ENCODE results near the gene ZSCAN25.

ZSCAN25 gene

GRCh38 chr7:99665312-99666012, 48.7 kb downstream of the ZSCAN25 start:
- no peak for TF ChIP-seq Cebpa-rat (IDR thresholded peaks at IDR 0.05)
- Histone ChIP-seq H3K9ac (no peak overlapping the region), H3K27ac (no peak overlapping the region), H3K4me3 (no peak overlapping the region), H4K20me1 (no peaks in the 10 kb centered on the region), H3K9me3 (no peaks in the 10 kb centered on the region), H3K4me1 (no peaks in the 10 kb centered on the region), H3K4me2 (no peak overlapping the region), H3K27me3 (no peaks in the 10 kb centered on the region), H3K36me3 (peaks cover 5% of the 10 kb centered on the region; the same call in 1 of the 2 replicates)

DNA sequence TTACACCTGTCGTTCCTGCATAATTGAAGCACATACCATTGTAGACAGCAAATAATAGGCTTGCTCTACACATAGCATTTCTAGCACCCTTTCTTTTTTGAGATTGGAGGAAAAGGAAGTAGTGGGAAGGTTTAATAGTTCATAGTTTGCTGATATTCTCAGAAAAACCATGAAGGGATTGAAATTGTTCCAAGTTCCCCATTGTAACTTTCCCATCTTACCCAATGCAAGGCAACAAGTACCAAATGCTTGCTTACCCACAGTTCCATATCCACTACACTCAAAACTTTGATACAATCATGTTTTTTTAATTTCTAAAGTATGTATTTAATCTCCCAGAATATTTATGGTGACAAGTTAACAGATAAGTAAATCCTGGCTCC, 49.3 kb downstream of the ZSCAN25 start:
- H3K4me2 ChIP-seq, result no peak overlapping the region
- no peak overlapping the region for H3K9ac ChIP-seq
- no peak overlapping the region for H3K27ac ChIP-seq
- H4K20me1 ChIP-seq, result no peaks in the 10 kb centered on the region
- no peak overlapping the region for H3K4me3 ChIP-seq
- H3K27me3 ChIP-seq, result no peaks in the 10 kb centered on the region
- H3K9me3 ChIP-seq, result no peaks in the 10 kb centered on the region
- no peaks in the 10 kb centered on the region for H3K4me1 ChIP-seq
- peaks cover 5% of the 10 kb centered on the region; the same call in 1 of the 2 replicates for H3K36me3 ChIP-seq
- no peak for TF ChIP-seq Cebpa-rat (IDR thresholded peaks at IDR 0.05)

DNA sequence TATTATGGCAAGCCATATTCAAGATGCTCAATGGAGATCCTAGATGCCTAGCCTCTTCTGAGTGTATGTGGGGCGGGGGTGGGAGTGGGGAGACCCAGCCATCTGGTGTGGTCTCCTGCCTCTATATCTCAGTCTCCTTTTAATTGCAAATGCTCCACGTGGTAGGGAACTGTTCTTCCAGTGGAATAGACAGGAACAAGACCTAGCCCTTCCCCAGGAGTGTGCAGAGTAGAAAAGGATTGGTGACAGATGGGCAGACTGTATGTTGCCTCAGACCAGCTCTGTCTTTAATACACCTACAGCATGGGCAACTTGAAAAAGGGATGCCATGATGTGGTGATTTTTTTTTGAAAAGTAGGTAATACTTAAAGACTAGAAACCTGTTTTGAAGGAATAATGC, 50.4 kb downstream of the ZSCAN25 start:
- Histone ChIP-seq H4K20me1 (no peaks in the 10 kb centered on the region), H3K4me3 (no peak overlapping the region), H3K36me3 (no peaks in the 10 kb centered on the region), H3K4me1 (no peaks in the 10 kb centered on the region), H3K4me2 (no peak overlapping the region), H3K27me3 (no peaks in the 10 kb centered on the region), H3K9me3 (no peaks in the 10 kb centered on the region), H3K9ac (no peak overlapping the region), H3K27ac (no peak overlapping the region)
- TF ChIP-seq Cebpa-rat (IDR thresholded peaks at IDR 0.05), result no peak

DNA sequence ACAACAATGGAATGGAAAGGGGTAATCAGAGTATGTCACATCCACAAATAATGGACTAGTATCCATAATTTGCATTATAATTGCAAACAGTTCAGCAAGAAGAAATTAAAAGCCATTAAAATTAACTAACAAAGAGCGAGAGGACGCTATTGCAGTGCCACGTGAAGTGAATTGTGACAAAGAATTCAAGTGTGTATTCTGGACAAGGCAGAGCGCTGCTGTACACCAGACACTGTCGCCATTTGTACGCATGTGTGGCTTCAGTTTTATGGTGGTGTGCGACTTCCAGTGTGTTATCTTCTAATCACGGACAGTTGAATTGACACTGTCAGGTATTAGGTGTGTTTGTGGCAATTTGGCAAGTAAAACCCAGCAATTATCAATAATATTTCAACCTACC, 51.8 kb downstream of the ZSCAN25 start:
- H3K4me3 ChIP-seq, result no peak overlapping the region
- H3K4me2 ChIP-seq, result no peak overlapping the region
- no peak overlapping the region for H3K9ac ChIP-seq
- no peaks in the 10 kb centered on the region for H3K27me3 ChIP-seq
- no peaks in the 10 kb centered on the region for H4K20me1 ChIP-seq
- TF ChIP-seq Cebpa-rat (IDR thresholded peaks at IDR 0.05), result no peak
- no peaks in the 10 kb centered on the region for H3K4me1 ChIP-seq
- H3K27ac ChIP-seq, result no peak overlapping the region
- no peaks in the 10 kb centered on the region for H3K36me3 ChIP-seq
- no peaks in the 10 kb centered on the region for H3K9me3 ChIP-seq

- no peak for TF ChIP-seq Cebpa-rat (IDR thresholded peaks at IDR 0.05)
- H3K27me3 ChIP-seq, result no peaks in the 10 kb centered on the region
- no peaks in the 10 kb centered on the region for H3K36me3 ChIP-seq
- no peaks in the 10 kb centered on the region for H3K9me3 ChIP-seq
- no peak overlapping the region for H3K4me3 ChIP-seq
- H3K27ac ChIP-seq, result no peak overlapping the region
- no peaks in the 10 kb centered on the region for H4K20me1 ChIP-seq
- no peak overlapping the region for H3K9ac ChIP-seq
- H3K4me2 ChIP-seq, result no peak overlapping the region
- no peaks in the 10 kb centered on the region for H3K4me1 ChIP-seq
Observed at GRCh38 chr7:99669782-99670181, 53.0 kb downstream of the ZSCAN25 start.

DNA sequence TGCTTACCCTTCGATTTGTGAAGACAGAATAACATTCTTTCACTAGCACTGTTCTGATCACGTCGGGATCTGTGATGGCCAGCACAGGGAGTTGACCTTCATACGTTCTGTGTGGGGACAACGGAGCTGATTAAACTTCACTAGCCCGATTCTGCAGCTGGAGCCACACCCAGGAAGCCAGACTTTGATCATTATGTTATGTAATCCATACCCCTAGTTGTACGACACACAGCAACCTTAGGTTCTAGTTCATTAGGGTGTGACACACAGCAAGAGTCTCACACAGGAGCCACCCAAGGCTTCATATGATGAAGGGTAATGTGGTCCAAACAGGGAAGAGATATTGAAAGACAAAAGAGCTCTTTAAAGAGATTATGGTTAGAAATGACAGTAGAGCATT, 55.8 kb downstream of the ZSCAN25 start:
- H4K20me1 ChIP-seq, result no peaks in the 10 kb centered on the region
- no peak overlapping the region for H3K4me3 ChIP-seq
- no peaks in the 10 kb centered on the region for H3K27me3 ChIP-seq
- no peak overlapping the region for H3K27ac ChIP-seq
- H3K36me3 ChIP-seq, result no peaks in the 10 kb centered on the region
- H3K4me1 ChIP-seq, result no peaks in the 10 kb centered on the region
- H3K4me2 ChIP-seq, result no peak overlapping the region
- no peaks in the 10 kb centered on the region for H3K9me3 ChIP-seq
- no peak for TF ChIP-seq Cebpa-rat (IDR thresholded peaks at IDR 0.05)
- H3K9ac ChIP-seq, result no peak overlapping the region

GRCh38 chr7:99674995-99675742, 58.4 kb downstream of the ZSCAN25 start:
- Histone ChIP-seq H3K9ac (no peak overlapping the region), H3K27ac (no peak overlapping the region), H3K9me3 (no peaks in the 10 kb centered on the region), H3K4me2 (no peak overlapping the region), H3K36me3 (no peaks in the 10 kb centered on the region), H3K4me1 (no peaks in the 10 kb centered on the region), H3K27me3 (no peaks in the 10 kb centered on the region), H4K20me1 (no peaks in the 10 kb centered on the region), H3K4me3 (no peak overlapping the region)
- TF ChIP-seq Cebpa-rat (IDR thresholded peaks at IDR 0.05), result no peak

- TF ChIP-seq Cebpa-rat (IDR thresholded peaks at IDR 0.05), result no peak
- Histone ChIP-seq H3K9me3 (peaks cover 3% of the 10 kb centered on the region), H3K4me2 (no peak overlapping the region), H3K27me3 (no peaks in the 10 kb centered on the region), H3K4me1 (no peaks in the 10 kb centered on the region), H3K9ac (no peak overlapping the region), H4K20me1 (no peaks in the 10 kb centered on the region), H3K36me3 (no peaks in the 10 kb centered on the region), H3K27ac (no peak overlapping the region), H3K4me3 (no peak overlapping the region)
Observed at GRCh38 chr7:99677013-99677647, 60.4 kb downstream of the ZSCAN25 start.

GRCh38 chr7:99677648-99678045, 60.9 kb downstream of the ZSCAN25 start:
- no peak overlapping the region for H3K27ac ChIP-seq
- no peak for TF ChIP-seq Cebpa-rat (IDR thresholded peaks at IDR 0.05)
- no peak overlapping the region for H3K4me2 ChIP-seq
- H4K20me1 ChIP-seq, result no peaks in the 10 kb centered on the region
- no peaks in the 10 kb centered on the region for H3K27me3 ChIP-seq
- H3K36me3 ChIP-seq, result no peaks in the 10 kb centered on the region
- no peaks in the 10 kb centered on the region for H3K4me1 ChIP-seq
- H3K9me3 ChIP-seq, result peaks cover 6% of the 10 kb centered on the region
- no peak overlapping the region for H3K4me3 ChIP-seq
- no peak overlapping the region for H3K9ac ChIP-seq

- H3K4me1 ChIP-seq, result no peaks in the 10 kb centered on the region
- H3K9ac ChIP-seq, result no peak overlapping the region
- H3K27ac ChIP-seq, result no peak overlapping the region
- no peak for TF ChIP-seq Cebpa-rat (IDR thresholded peaks at IDR 0.05)
- no peaks in the 10 kb centered on the region for H3K36me3 ChIP-seq
- H4K20me1 ChIP-seq, result no peaks in the 10 kb centered on the region
- no peak overlapping the region for H3K4me3 ChIP-seq
- no peaks in the 10 kb centered on the region for H3K27me3 ChIP-seq
- peaks cover 6% of the 10 kb centered on the region for H3K9me3 ChIP-seq
- no peak overlapping the region for H3K4me2 ChIP-seq
Observed at GRCh38 chr7:99679032-99679399, 62.3 kb downstream of the ZSCAN25 start.

All from BLaER1 (cell line).